NCI-H2227 treated with DMSO at 0.1 percent for 48 hours (cell line): ENCODE results near the gene HES7.

Experiments used
- DNase-seq: peaks from one replicate; lab custom pipeline; 2025; lab: John Stamatoyannopoulos, UW

Gene HES7

DNA sequence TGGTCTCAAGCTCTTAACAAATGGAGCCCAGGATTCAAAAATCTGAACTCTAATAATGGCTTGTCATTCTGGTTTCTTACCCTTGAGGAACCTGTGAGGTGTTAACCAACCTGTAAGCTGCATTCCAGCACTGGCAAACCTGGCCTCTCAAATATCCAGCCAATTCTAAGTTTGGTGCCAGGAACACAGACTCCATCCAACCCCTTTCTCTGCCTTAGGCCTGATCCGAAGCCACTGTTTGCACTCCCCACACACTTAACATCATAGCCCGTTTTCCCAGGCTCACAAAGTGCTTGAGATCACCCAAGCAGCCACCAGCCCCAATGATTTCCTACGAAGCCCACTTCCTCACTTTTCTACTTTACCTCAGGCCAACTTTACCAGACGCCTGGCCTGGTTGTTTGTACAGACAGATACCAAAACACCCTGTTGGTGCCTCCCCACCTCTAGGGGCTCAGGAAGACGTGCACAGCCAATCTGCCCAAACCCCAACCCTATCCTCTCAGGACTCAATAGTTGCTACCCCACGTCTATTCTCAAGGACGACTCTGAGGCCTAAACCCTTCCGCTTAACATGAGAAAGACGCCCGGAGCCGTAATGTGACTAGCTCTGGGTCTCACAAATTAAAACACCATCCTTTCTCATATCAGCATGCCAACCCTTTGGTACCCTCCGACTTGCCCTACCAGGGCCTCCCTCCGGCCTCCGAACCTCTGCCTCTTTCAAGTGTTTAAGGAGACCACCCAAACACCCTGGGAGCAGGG is 31.5 kb upstream of the HES7 start:
- no peak for DNase-seq

DNA sequence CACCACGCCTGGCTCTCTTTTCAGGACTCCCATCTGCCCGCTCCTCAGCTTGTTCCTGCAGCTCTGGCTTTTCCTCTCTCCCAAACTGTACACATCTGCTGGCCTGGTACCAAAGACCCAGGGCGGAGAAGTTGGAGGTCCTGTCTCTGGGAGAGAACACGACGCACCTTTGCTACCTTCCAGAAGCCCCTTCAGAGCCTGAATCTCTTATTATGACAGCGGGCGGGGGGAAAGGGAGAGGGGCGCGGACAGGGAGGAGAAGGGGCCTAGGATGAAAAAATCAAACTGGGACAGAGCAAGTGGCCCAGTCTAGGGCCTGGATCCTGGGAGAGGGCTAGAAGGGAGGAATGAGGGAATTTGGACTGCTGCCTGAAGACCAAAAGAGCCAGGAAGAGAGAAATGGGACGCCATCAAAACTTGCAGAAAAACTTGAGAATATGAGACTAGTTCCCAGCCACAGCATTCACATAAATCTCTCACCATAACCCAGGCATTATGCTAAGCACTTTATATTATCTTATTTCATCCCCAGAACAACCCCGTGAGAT is 30.8 kb upstream of the HES7 start:
- no peak for DNase-seq

DNA sequence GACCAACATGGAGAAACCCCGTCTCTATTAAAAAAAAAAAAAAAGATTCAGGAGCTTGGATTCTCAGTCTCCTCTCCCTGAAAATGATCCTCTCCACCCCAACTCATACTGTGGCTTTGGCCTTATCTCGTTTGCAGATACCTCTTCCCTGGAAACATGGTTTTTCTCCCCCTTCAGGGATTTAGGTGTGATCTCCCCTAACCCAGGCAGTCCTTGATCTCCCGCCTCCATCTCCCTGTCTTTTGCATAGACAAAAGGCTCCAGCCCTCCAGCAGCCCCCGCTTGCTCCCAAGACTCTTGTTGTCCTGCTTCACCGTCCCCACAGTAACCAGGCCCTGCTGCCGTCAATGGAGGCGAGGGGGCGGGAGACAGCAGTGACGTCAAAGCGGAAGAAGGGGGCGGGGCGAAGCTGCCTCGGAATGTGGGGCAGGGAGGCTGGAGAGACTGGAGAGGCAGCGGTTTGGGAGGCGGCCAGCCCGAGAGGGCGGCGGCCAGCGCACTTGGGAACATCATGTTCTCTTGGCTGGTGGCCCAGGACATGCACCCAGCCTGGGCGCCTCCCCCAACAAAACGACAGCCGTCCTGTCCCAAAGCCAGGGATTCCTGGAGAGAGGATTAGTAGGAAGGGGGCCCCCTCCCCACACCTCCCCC is 30.2 kb upstream of the HES7 start:
- peak; percentile 82 for DNase-seq

DNA sequence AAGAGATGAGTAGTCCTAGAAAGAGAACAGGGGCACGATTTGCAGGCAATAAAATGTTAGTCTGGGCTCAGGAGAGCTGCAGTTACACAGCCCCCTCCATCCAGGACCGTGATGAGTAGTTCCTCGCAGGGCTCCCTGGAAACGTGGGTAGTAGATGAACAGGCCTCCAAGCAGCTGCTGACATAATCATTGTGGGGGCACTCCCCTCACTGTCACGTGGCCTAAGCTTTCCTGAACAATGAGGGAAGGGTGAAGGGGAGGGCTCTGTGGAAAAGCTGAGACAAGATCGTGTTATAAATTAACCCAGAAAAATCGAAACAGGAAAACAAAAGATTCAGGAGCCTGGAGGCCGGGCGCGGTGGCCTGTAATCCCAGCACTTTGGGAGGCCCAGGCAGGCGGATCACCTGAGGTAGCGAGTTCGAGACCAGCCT is 29.6 kb upstream of the HES7 start:
- no peak for DNase-seq

DNA sequence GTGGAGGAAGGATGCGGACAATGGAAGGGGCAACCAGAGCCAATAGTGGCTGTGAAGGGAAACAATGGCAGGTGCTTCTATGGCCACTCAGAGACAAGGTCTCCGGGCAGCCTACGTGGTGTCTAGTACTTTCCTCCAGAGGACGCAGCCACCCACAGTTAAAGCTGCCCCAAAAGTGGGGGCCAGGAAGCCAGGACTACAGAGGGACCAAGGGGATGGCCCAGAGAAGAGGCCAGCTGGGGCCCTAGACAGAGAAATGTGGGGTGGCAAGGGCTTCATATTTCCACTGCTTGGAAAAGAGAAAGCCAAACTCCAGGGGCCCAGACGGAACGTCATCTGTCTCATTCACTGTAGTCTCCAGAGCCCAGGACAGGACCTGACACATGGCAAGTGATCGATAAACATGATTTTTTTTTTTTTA is 29.1 kb upstream of the HES7 start:
- no peak for DNase-seq

DNA sequence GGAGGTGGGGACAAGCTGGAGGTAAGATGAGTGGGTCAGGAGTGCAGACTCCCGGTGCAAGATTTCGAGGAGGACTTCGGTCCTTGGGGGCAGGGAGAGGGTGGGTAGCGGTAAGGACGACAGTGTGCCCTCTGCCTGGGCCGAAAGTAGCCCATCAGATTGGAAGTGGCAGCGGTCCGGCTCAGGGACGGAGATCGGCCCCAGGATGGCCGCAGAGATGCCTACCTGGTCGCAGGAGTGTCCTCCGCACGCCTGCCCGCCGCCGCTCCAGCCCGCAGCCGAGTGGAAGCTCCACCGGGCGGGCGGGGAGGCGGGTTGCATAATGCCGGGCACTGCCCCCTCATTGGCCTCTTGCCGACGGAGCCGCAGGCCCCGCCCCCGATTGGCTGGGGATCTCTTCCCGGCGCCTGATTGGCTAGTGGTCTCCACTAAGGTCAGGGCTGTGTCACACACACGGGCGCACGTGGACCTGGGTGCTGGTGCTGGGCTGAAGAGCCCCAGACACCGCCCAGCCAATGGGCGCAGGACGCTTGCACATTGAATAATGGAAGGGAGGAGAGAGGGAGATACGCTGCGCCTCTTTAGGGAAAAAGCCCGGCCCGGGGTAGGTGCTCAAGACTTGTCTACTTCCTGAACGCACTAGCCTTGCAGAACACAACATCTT is 28.3 kb upstream of the HES7 start, which contains the start of gene PER1:
PER1 (minus strand) TSS at position 293 of the 664 bp plus-strand sequence. CDS start 1,698 bp downstream, outside the sequence.
- peak; percentile 83 for DNase-seq

DNA sequence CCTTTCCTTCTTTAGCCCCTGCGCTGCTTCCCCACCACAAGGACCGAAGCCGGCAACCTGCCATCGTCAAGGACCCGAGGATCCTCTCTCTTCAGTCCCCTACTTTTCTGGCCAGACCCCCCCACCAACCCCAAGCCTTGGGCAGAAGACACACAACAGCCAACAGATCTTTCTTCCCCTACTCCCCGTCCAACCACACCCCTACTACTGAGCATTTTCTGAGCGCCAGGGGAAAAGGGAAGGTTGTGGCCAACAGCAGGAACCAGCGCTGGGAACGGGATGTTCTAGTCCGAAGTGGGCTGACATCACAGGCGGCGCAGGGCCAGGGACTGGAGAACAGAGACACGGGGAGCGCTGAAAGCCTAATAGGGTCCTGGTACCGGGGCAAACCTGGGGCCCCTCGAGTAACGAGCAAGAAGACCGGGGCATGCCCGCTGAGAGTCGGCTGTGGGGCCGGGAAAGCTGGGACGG is 27.8 kb upstream of the HES7 start:
- DNase-seq = no peak

DNA sequence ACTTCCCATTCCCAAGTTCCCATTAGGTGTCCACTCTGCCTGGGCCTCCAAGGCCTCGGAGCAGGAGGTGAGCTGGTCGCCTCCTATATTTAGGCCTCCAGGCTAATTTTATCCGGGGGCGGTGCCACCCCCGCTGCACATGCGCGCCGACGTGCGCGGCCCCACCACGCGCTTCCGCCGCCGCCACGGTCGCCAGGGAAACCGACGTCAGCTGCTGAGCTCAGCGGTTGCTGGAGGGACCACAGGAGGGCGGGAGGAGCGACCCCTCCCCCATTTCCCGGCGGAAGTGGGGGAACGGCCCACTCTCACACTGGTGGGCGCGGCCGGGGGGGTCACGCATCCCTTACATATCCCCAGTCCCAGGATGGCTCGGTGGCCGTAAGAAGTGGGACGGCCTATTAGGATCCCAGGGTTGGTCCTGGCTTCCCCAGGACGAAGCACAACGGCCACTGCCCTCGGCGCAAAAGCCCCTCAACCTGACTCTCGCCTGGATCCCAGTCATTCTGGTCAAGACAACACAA is 27.3 kb upstream of the HES7 start:
- DNase-seq = peak; percentile 76

DNA sequence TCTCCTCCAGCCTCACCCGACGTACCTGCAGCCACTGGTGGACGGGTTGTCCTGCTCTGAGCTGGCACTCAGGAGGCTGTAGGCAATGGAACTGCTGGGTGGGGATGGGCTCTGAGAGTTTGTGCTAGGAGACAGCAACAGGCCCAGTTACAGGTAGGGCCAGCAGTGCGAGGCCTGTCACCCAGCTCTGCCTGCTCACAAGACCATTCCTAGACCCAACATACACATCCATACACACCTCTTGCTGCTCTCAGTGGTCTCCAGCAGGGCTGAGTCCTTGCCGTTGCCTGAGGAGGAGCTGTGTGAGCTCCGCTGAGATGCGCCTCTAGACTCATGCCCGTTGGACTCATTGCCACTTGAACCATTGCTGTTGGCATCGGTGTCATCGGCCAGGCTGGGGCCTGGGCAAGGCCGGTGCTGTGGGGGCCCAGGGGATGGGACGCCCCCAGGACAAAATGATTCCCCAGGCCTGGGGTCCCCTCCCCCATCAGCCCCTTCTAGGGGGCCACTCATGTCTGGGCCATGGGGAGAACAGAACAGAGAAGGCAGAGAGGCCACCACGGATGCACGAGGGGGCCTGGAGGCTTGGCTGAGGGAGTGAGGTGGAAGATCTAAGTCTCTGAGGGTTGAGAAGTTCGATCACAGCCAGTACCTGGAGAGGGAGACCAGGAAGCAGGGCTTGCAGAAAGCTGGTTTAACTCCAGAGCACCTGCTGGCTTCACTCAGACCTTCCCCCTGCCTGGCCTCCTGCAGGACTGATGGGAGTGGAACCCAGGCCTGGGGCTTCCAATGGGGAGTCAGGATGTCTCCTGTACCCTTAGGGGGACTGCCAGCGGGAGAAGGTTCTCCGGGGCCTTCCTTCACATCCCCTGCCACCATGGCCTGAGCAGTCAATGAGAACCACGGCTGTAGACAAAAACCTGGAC is 26.6 kb upstream of the HES7 start:
- DNase-seq = no peak

DNA sequence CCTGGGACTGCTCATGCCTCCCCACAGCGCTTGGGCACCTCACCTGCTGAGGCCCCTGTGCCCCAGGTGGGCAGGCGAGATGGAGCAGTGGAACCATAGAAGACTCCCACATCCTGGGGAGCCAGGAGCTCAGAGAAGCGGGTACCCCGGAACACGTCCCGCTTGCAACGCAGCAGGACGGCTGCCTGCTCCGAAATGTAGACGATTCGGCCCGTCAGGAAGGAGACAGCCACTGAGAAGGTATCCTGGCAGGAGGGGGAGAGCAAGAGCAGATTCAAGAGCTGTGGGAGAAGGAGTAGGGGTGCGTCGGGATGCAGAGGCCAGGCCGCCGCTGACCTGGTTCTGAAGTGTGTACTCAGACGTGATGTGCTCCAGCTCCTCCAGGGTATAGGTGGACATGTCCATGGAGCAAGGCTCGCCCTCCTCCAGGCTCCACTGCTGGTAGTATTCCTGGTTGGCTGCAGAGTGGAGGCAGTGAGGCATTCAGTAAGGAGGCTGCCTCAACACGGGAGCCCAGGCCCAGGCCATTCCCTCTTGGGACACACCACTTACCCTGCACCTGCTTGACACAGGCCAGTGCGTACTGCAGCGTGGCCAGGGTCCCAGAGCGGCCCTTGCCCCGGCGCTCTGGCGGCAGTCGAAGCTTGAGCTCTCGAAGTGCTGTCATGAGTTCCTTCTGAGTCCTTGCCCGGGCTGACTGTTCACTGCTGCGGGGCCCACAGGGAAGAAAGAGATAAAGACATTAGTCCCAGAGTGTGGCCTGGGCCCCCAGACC is 25.7 kb upstream of the HES7 start:
- DNase-seq = no peak

DNA sequence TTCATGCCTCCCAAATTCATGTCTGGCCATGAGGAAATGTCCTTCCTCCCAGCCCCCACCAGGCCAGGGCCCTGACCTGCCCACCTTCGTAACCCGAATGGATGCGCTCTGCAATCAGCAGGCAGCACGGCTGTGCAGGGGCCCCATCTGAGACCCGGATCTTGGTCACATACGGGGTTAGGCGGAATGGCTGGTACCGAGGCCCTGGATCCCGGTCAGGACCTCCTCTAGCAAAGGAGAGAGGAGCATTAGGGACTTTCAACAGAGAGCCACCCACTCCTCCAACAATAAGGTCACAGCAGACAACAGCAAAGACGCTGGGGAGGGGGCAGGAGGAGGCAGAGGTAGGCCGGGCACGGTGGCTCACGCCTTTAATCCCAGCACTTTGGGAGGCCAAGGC is 24.7 kb upstream of the HES7 start:
- DNase-seq = no peak

DNA sequence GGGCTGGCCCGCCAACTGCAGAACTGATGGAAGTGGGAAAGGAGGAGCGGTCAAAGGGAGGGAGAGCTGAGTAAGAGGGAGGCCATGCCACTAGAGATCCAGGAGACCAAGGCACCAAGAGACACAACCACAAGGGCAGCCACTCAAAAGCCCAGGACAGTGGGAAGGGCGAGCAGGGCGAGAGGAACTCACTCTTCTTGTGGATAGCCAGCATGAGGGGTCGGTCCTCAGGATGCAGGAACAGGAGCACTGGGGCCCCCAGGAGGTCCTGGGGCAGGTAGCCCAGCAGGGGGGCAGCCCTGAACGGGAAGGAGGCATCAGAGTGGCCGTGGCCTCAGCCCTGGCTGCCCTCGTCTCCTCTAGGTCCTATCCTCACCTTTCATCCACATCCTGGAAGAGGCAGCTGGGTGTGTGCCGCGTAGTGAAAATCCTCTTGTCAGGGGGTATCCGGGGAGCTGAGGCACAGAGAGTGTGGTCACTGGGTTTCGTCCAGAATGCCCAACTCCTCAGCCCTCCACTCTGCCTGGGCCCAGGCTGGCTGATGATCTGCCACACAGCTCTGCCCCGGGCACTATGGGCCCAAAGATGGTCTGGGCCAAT is 24.0 kb upstream of the HES7 start:
- DNase-seq = no peak

DNA sequence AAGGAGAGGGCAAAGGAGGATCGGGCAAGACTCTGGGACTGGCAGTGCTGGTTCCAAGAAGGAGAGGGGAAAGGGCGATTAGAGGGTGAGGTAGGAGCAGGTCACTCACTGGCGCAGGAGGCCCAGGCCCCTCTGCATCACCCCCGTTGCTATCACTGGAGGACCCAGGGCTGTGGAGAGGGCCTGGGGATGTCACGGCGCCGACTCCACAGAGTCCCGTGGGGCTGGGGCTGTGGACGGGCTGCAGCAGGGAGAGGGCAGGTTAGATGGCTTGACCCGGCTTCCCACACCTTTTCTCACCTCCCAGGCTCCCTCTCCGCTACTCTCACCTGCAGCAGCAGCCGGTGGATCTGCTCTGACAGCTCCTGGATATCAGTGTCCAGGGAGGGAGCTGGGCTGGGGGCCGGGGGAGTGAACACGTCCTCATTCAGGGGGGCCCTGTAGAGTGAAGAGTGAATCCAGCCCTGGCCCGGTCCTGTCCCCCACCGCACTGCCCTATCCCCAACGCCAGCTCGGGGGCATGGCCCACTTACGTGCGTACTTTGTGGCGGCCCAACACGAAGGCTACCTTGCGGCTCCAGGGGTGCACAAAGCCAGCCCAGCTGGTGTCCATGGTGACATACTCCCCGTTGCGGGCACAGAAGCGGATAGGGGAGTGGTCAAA is 23.4 kb upstream of the HES7 start:
- no peak for DNase-seq

DNA sequence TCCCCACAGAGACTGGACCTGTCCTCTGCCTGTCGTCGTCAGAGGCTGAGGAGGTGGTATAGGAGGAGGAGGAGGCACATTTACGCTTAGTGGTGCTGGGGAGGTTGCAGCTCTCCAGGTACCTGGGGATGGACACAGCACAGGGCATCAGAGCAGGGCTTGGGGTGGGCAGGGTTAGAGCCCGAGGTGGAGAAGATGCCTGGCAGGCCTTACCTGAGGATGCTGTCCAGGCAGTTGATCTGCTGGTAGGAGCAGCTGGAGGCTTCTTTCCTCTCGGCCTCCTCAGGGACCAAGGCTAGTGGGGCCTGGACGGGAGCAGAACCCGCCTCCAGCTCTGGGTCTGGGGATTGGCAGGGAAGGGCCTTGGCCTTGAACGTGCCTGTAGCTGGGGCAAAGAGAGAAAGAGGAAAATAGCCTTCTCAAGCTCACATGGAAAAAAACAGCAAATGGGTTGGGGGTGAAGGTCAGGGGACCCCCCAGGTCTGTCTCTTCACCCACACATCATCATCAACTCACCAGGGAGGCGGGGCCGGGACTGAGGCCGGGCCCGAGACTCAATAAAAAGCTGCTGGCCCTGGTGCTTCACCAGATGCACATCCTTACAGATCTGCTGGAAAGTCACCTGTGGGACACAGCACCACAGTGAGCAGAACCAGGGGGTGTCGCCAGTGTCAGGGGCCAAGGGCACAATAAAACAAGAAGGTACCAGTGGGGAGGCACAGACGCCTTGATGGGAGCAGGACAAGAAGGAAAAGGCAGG is 22.7 kb upstream of the HES7 start:
- DNase-seq = no peak

DNA sequence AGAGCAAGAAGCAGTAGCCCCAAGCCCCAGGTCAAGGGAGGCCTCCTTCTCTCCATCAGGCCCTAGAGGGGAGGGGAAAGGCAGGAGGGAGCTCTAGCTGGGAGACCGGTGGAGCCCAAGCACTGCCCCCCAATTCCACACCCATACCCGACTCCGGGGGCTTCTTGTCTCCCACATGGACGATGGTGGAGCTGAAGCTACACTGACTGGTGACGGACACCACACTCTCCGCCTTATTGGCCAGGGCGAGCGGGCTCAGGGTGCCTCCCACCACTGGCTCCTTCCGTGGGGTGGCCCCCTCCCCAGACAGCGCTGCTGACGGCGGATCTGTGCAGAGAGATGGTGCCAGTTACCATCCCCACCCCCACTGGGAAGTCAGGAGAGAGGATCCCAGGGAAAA is 21.9 kb upstream of the HES7 start:
- no peak for DNase-seq

DNA sequence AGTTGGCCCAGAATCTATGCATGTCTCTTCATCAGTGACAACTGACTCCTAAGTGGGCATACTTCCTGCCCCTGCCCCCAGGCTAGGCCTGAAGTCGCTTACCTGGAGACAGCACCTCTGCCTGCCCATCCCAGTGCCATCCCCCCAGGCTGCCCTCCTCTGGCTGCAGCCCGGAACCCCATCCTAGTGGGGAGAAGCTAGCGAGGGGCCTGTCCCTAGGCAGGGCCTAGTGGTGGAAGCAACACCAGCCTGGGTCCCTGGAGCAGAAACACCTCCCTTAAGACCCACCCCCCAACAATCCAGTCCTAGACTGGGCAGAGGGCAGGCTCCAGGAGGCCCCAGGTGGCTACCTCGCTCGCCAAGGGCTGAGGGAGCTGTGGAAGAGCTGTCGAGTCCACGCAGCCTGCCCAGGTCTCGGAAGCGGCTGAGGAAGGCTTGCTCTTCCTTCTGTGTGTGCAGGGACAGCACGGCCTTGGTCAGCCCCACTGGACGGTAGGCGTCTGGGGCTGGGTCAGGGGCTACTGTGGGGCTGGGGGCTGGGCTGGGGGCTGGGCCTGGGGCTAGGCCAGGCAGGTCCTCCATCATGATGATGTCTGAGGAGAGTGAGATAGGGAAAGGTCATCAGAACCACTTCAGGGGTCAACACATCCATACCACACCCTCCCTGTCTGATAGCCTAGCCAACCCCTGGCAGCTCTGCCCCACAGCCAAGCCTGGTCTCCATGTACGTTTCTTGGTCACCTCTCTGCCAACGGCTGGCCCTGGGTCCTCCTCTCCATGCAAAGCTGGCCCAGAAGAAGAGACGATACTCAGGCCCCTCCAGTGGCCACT is 20.7 kb upstream of the HES7 start:
- DNase-seq = no peak

DNA sequence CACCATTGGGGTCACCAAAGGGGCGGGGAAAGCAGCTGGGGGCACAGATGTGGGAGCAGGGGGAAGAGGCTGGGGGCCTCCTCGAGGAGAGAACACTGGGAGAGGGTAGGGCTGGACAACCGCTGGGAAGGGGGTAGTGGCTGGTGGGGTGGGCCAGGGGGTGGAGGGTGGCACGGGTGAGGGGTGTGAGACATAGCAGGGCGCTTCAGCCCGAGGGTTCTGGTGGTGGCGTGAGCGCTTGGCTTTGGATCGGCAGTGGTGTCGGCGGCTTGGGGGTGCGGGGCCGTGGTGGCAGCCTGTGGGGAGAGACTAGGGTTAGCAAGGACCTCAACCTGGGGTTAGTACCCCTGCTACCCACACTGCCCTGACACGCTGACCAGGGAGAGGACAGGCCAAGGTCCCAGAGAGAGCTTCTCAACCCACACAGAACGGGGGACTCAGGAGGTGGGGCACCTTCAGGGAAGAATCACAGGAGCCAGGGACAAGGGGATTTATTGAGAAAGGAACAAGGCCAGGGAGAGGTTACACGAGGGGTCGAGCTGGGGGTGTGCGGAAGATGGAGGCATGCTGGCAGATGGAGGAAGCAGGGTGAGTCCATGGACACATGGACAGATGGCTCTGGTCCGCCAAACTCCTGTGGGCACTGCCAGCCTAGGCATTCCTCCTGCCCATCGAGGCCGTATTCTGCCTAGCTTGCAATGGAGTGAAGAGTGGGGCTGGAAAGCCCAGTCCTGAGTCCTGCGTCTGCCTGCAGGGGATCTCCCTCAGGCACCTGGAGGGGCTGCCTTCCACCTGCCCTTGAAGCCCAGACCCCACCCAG is 19.9 kb upstream of the HES7 start:
- no peak for DNase-seq
